ENCODE data around the gene USH2A.

- TF ChIP-seq, protein P1, sequence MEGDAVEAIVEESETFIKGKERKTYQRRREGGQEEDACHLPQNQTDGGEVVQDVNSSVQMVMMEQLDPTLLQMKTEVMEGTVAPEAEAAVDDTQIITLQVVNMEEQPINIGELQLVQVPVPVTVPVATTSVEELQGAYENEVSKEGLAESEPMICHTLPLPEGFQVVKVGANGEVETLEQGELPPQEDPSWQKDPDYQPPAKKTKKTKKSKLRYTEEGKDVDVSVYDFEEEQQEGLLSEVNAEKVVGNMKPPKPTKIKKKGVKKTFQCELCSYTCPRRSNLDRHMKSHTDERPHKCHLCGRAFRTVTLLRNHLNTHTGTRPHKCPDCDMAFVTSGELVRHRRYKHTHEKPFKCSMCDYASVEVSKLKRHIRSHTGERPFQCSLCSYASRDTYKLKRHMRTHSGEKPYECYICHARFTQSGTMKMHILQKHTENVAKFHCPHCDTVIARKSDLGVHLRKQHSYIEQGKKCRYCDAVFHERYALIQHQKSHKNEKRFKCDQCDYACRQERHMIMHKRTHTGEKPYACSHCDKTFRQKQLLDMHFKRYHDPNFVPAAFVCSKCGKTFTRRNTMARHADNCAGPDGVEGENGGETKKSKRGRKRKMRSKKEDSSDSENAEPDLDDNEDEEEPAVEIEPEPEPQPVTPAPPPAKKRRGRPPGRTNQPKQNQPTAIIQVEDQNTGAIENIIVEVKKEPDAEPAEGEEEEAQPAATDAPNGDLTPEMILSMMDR (IDR thresholded peaks at IDR 0.05) = no peak
- no peak for TF ChIP-seq EZH2phosphoT487 (IDR thresholded peaks at IDR 0.05)
Observed at GRCh38 chr1:215631040-215631439, 792.2 kb downstream of the USH2A start.
